ENCODE measurements around the gene EIF3A. TPM values are rescaled to one million over a fixed set of nuclear protein-coding genes. Genes with fewer than 3 reads are reported as not detected.

The EIF3A gene
- total RNA-seq, 1 donor from 2014 or later: 100 TPM

DNA sequence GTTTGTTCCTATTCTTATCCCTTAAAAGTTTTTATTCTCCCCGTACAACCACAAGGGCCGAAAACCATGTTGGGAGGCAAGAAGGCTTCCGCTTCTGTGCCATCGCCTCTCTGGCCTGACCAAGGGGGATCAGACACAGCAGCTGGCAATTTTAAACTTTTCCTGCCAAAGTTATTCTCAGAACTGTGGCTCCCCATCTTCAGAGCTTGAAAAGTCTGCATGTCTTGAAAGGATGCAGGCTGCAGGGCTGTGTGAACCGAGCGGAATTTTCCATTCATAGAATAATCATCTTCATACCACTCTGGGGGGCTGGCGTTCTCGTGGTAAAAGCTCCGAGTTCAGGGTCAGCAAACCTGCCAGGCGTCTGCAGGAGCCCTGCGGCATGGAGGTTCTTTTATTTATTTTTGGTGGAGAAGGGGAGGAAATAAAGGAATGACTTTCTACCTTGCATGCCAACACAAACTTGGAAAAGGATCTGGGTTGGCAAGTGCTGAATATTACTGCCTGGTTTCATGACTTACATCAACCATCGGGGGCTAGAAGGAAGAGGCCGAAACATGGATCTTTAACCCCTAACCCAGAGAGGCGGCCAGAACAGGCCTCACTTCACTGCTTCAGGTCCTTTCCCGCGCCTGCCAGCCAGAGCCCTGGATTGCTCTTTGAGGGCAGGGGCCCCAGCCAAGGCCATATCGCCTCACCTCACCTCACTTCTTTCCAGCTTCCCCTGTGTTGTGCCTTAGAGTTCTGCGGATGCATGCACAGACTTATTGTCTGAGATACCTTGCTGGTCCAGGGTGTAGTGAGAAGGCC is 54.1 kb downstream of the EIF3A start:
- intact Hi-C loops (cut with DNase I): no loop called here
- no peak overlapping the region for H3K27ac ChIP-seq

DNA sequence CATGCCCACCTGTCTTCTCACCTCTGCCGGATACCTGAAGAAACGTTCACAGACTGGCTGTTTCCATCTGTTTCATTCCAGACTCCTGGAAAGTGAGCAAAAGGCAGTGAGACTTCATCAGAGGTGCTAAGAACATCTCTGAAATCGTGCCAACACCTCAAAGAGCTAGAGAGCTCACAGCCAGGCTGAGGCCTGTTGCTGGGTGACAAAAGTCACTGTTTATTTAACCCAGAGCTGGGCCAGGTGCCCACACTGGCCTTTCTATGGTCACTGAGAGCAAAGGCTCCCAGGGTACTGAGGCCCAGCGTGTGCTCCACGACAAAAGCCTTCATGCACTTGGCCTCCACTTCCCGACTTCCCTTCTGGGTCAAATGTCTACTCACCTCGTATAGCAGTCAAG is 54.8 kb downstream of the EIF3A start:
- intact Hi-C loops (cut with DNase I): no loop called here
- H3K36me3 ChIP-seq: no peaks in the 10 kb centered on the region
- H3K27ac ChIP-seq: no peak overlapping the region
- no peaks in the 10 kb centered on the region for H3K9me3 ChIP-seq
- no peak overlapping the region for H3K4me3 ChIP-seq
- TF ChIP-seq POLR2AphosphoS5 (IDR thresholded peaks at IDR 0.05; ENCODE audit: insufficient read depth in 1 of 2, low read depth in 1 of 2) (no peak), POLR2A (IDR thresholded peaks at IDR 0.05) (no peak)
- TF ChIP-seq, protein P1, sequence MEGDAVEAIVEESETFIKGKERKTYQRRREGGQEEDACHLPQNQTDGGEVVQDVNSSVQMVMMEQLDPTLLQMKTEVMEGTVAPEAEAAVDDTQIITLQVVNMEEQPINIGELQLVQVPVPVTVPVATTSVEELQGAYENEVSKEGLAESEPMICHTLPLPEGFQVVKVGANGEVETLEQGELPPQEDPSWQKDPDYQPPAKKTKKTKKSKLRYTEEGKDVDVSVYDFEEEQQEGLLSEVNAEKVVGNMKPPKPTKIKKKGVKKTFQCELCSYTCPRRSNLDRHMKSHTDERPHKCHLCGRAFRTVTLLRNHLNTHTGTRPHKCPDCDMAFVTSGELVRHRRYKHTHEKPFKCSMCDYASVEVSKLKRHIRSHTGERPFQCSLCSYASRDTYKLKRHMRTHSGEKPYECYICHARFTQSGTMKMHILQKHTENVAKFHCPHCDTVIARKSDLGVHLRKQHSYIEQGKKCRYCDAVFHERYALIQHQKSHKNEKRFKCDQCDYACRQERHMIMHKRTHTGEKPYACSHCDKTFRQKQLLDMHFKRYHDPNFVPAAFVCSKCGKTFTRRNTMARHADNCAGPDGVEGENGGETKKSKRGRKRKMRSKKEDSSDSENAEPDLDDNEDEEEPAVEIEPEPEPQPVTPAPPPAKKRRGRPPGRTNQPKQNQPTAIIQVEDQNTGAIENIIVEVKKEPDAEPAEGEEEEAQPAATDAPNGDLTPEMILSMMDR (IDR thresholded peaks at IDR 0.05): no peak
- DNase-seq (ENCODE audit: extremely low spot score in 2 of 2): no peak
- peaks cover 13% of the 10 kb centered on the region for H3K4me1 ChIP-seq
- no peaks in the 10 kb centered on the region for H3K27me3 ChIP-seq

More for the DNA sequence above, 54.1 kb downstream of the EIF3A start:
- Histone ChIP-seq H3K4me1 (peaks cover 20% of the 10 kb centered on the region), H3K9me3 (no peaks in the 10 kb centered on the region), H3K36me3 (no peaks in the 10 kb centered on the region), H3K4me3 (no peak overlapping the region), H3K27me3 (no peaks in the 10 kb centered on the region)
- TF ChIP-seq POLR2A (IDR thresholded peaks at IDR 0.05): no peak
- TF ChIP-seq, protein P1 (IDR thresholded peaks at IDR 0.05): no peak
- TF ChIP-seq POLR2AphosphoS5 (IDR thresholded peaks at IDR 0.05; ENCODE audit: insufficient read depth in 1 of 2, low read depth in 1 of 2): no peak
- DNase-seq (ENCODE audit: extremely low spot score in 2 of 2): no peak

DNA sequence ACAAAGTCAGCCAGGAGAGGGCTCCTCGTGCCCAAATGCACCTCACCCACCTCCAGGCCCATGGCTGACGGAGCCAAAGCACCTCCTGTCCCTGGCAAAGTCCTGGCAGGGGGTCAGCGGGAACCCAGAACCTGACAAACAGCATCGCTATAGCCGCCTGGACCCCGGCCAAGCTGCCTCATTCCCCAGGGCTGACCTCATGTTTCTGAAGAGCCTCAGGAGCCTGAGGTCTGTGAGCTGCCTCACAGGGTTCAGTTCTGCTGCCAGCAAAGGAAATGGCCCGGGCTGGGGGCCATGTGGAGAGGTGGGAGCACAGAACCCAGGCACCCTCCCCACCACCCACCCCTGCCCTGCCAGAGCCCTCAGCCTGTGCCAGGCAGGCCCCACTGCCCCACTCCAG is 55.3 kb downstream of the EIF3A start:
- Histone ChIP-seq H3K27me3 (no peaks in the 10 kb centered on the region), H3K9me3 (no peaks in the 10 kb centered on the region), H3K4me3 (no peak overlapping the region), H3K27ac (no peak overlapping the region), H3K36me3 (no peaks in the 10 kb centered on the region), H3K4me1 (peaks cover 11% of the 10 kb centered on the region)
- TF ChIP-seq POLR2A (IDR thresholded peaks at IDR 0.05) (no peak), POLR2AphosphoS5 (IDR thresholded peaks at IDR 0.05; ENCODE audit: insufficient read depth in 1 of 2, low read depth in 1 of 2) (no peak)
- TF ChIP-seq, protein P1 (IDR thresholded peaks at IDR 0.05): no peak
- intact Hi-C loops (cut with DNase I): no loop called here
- DNase-seq (ENCODE audit: extremely low spot score in 2 of 2): no peak

DNA sequence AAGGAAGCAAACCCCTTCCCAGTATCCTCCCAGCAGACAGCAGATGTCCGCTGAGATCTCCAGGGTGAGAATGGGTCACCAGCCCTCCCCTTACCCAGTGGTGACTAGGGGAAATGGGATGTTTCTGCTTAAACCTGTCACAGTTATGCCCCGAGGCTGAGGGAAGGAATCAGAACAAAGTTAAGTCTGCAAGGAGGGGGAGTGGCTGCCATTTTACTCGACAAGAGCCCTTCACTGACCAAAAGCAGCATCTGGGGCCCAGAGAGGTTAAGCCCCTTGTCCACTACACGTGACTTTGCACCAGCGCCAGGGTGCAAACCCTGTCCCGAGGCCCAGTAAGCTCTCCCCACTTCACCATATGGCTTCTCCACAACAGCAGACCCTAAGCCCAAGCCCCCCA is 55.7 kb downstream of the EIF3A start:
- Histone ChIP-seq H3K9me3 (no peaks in the 10 kb centered on the region), H3K4me3 (no peak overlapping the region), H3K36me3 (no peaks in the 10 kb centered on the region), H3K4me1 (peaks cover 11% of the 10 kb centered on the region), H3K27me3 (no peaks in the 10 kb centered on the region), H3K27ac (no peak overlapping the region)
- DNase-seq (ENCODE audit: extremely low spot score in 2 of 2): no peak
- intact Hi-C loops (cut with DNase I): no loop called here
- TF ChIP-seq POLR2AphosphoS5 (IDR thresholded peaks at IDR 0.05; ENCODE audit: insufficient read depth in 1 of 2, low read depth in 1 of 2) (no peak), POLR2A (IDR thresholded peaks at IDR 0.05) (no peak)
- TF ChIP-seq, protein P1 (IDR thresholded peaks at IDR 0.05): no peak

DNA sequence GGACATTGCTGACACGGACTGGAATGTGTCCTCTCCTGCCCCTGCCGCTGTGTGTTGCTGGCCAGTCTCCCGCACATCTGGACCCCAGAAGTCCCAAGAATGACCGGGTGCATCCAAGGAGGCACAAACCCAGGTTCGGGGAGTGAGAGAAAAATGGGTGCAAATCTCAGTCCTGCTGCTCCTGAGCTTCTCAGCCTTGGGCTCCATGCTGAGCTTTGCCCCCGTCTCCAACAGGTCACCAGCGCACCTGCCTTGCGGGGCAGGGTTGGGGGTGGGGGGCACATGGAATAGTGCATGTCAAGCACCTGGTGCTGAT is 57.1 kb downstream of the EIF3A start:
- intact Hi-C loops (cut with DNase I): no loop called here
- no peaks in the 10 kb centered on the region for H3K27me3 ChIP-seq
- H3K27ac ChIP-seq: no peak overlapping the region
- TF ChIP-seq POLR2A (IDR thresholded peaks at IDR 0.05): no peak
- TF ChIP-seq, protein P1 (IDR thresholded peaks at IDR 0.05): no peak
- TF ChIP-seq POLR2AphosphoS5 (IDR thresholded peaks at IDR 0.05; ENCODE audit: insufficient read depth in 1 of 2, low read depth in 1 of 2): no peak
- H3K9me3 ChIP-seq: no peaks in the 10 kb centered on the region
- no peaks in the 10 kb centered on the region for H3K36me3 ChIP-seq
- peaks cover 11% of the 10 kb centered on the region for H3K4me1 ChIP-seq
- DNase-seq (ENCODE audit: extremely low spot score in 2 of 2): no peak
- H3K4me3 ChIP-seq: no peak overlapping the region
